Fibroblast of upper back skin (primary cell): ENCODE data around the gene PRSS38.
A peak's percentile ranks its signal among the peaks of the same experiment; 100 is the strongest.
"Not testable (repeated sequence)": the region's sequence is repeated elsewhere in the genome, so short reads cannot be mapped to it uniquely, and the experiment has no call there.

Experiments used
- DNase-seq: peaks from one replicate; pipeline ENCODE4 v3.0.0-alpha.2; 2013

Gene PRSS38

GRCh38 chr1:227846265-227846858 lies 30.9 kb downstream of the PRSS38 start:
- no peak for DNase-seq

GRCh38 chr1:227847046-227847445 lies 31.6 kb downstream of the PRSS38 start:
- DNase-seq: not testable (repeated sequence)

DNA sequence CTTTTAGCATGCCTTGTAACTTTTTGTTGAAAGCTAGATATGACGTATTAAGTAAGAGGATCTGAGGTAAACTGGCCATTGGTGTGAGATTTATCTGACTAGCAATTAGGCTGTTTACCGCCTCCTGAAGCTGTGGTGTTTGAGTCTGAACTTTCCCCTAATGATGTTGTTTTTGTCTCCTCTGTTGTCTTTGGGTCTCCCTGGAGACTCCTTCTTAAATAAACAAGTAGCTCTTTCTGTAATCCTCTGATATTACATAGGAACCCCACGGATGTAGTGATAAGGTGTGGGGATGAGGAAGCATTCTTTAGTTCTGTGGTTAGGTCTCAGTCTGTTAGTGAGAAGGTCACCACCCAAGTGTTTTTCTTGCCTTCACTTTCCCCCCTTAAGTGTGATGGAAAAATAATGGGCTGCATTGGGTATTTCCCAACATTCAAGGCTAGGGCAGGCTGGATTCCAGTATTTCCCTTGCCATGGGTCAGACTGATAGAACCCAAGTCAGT lies 33.0 kb downstream of the PRSS38 start:
- no peak for DNase-seq

DNA sequence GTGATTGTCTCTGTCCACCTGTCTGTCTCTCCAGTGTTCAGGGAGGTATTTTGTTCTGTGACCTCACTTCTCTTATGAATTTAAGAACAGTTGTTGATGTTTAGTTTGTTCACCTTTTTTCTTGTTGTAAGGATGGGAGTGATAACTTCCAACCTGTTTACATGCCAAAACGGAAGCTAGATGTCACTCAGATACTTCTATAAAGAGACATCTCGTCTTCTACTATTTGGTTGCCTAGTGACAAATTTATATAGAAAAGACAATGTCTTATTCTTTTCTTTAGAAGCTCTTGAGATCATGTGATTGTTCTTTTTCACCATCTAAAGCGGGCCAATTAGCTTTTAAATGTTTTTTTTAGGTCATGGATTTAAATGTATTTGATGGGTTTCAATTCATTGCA lies 33.8 kb downstream of the PRSS38 start:
- DNase-seq: no peak

DNA sequence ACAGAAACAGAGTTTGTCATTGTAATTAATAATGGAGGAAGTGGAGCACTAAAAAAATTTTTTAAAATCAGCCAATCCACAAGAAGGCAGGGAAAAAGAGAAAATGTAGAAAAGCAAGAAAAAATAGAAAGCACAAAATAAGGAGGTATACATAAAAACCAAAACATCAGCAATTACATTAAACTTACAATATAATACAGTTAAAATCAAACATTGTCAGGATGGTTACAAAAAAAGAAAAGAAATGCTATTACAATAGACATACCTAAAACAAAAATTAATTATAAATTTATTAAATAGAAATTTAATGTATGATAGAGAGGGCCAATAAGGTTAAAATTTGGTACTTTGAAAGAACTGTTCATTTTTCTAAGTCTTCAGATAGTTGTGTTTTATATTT lies 38.7 kb downstream of the PRSS38 start:
- no peak for DNase-seq

DNA sequence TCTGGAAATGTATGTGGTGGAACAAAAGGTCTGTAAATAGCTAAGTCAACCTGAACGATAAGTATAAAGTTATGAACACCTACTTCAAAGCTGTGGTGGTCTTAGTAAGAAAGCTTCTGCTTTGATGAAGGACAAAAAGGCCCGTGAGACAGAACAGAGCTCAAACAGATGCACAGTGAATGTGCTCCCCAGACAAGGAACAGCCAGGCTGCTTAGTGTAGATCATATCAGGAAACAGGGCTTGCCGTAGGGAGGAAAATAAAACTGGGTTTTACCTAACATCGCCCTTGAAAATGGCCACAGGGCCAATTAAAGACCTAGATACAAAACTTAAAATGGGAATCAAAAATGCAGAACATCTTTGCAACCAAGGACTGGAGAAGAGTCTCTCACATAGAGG lies 40.2 kb downstream of the PRSS38 start:
- no peak for DNase-seq

DNA sequence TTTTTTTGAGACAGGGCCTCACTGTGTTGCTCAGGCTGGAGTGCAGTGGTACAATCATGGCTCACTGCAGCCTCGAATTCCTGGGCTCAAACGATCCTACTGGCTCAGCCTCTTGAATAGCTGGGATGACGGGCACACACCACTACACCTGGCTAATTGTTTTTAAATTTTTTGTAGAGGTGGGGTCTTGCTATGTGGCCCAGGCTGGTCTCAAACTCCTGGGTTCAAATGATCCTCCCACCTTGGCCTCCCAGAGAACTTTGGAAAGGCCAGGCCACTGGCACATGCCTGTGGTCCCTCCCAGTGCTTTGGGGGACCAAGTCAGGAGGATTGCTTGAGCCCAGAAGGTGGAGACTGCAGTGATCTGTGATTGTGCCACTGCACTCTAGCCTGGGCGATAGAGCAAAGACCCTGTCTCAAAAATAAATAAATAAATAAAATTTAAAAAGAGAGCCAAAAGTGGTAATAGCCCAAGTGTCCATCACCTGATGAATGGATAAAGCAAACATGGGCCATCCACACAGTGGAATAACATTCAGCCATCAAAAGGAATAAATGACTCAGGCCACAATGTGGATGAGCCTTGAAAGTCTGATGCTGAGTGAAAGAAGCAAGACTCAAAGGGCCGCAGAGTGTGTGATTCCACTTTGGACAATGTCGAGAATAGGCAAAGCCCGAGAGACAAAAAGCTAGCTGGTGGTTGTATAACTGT lies 40.8 kb downstream of the PRSS38 start:
- DNase-seq: no peak

GRCh38 chr1:227864882-227865281 lies 49.4 kb downstream of the PRSS38 start:
- DNase-seq: no peak

GRCh38 chr1:227869279-227869842 lies 53.9 kb downstream of the PRSS38 start:
- DNase-seq: peak; percentile 16

GRCh38 chr1:227869851-227870305 lies 54.4 kb downstream of the PRSS38 start:
- DNase-seq: peak; percentile 74

DNA sequence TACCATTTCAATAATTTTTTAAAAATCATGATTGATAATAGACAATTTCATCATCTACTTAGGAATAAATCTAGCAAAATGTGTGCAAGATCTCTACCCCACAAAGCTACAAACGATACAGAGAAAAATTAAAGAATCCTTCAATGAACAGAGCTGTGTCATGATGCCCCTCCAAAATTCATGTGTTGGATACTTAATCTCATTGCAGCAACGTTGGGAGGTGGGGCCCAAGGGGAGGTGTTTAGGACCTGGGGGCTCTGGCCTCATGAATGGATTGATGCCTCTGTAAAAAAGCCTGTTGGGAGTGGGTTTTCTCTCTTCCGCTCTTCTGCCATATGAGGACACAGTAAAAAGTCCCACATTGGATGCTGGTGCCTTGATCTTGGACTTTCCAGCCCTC lies 54.9 kb downstream of the PRSS38 start:
- no peak for DNase-seq

- not testable (repeated sequence) for DNase-seq
These were observed 56.4 kb downstream of the PRSS38 start for GRCh38 chr1:227871892-227872291.

- DNase-seq: not testable (repeated sequence)
These were observed 62.3 kb downstream of the PRSS38 start for GRCh38 chr1:227877810-227878209.

- no peak for DNase-seq
These were observed 65.0 kb downstream of the PRSS38 start for GRCh38 chr1:227880342-227880924.

DNA sequence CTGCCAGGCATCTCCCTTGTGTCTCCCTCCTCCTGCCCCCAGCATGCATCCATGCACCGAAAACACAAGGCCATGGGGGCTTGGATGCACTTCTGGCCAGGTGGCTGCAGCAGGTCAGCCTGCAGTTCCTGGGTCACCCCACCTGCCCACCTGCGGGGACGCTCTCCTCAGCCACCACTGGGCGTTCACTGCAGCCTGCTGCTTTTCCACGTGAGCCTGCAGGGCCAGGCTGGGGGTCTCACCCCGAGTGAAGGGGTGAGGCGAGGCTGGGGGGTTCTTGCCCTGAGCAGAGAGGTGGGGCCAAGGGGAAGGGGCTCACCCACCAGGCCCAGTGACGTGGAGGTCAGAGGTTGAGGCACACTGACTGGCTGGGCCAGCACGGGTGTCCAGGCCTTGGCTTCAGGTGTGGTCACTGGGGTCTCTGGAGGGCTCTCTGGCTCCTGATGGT lies 67.6 kb downstream of the PRSS38 start:
- no peak for DNase-seq

- no peak for DNase-seq
These were observed 68.3 kb downstream of the PRSS38 start for GRCh38 chr1:227883641-227884301.

- DNase-seq: no peak
These were observed 69.1 kb downstream of the PRSS38 start for GRCh38 chr1:227884370-227885134.

GRCh38 chr1:227885135-227885647 lies 69.7 kb downstream of the PRSS38 start:
- DNase-seq: no peak

- peak; percentile 58 for DNase-seq
These were observed 70.4 kb downstream of the PRSS38 start for GRCh38 chr1:227885648-227886502.

DNA sequence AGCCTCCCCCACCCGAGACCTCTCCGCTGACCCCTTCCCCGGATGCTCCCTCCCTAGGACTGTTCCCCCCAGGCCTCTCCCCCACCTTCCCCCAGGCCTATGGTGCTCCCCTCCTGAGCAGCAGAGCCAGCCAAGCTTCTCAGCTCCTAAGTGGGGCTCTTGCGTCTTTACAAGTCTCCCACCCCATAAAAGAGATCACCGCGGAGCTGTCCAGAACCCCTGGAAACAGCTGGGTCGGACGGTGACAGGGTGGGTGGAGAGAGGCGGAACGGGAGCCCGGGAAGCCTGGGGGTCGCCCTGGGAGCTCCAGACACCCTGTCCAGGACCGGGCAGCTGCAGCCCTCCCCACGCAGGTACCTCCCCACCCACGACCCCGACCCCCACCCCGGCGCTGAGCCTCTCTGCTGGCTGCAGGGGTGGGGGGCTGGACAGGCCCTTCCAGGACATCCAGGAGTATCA lies 71.1 kb downstream of the PRSS38 start:
- DNase-seq: no peak
